ENCODE measurements around the gene FDPS.

Gene FDPS

GRCh38 chr1:155352631-155353030 lies 44.0 kb downstream of the FDPS start:
- no peak overlapping the region for H3K4me3 ChIP-seq (ENCODE audit: low read depth, low read length)
- no peak for DNase-seq (ENCODE audit: low read depth)
- TF ChIP-seq, protein P1, sequence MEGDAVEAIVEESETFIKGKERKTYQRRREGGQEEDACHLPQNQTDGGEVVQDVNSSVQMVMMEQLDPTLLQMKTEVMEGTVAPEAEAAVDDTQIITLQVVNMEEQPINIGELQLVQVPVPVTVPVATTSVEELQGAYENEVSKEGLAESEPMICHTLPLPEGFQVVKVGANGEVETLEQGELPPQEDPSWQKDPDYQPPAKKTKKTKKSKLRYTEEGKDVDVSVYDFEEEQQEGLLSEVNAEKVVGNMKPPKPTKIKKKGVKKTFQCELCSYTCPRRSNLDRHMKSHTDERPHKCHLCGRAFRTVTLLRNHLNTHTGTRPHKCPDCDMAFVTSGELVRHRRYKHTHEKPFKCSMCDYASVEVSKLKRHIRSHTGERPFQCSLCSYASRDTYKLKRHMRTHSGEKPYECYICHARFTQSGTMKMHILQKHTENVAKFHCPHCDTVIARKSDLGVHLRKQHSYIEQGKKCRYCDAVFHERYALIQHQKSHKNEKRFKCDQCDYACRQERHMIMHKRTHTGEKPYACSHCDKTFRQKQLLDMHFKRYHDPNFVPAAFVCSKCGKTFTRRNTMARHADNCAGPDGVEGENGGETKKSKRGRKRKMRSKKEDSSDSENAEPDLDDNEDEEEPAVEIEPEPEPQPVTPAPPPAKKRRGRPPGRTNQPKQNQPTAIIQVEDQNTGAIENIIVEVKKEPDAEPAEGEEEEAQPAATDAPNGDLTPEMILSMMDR (IDR thresholded peaks at IDR 0.05; ENCODE audit: insufficient read depth, low read depth, low read length, missing control alignments) = no peak

DNA sequence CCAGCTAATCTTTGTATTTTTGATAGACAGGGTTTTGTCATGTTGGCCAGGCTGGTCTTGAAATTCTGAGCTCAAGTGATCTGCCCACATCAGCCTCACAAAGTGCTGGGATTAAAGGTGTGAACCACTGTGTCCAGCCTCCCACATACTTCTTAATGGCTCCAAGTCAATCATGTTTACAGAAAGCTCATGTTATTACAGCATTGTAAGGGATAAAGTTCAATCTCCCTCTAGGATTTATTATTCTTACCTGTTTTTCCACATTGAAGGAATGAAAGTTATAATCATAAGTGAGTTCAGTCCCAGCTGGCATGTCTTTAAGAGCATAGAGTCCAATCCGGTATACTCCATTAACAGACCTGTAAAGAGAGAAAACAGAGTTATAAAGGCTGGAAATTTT lies 51.4 kb downstream of the FDPS start:
- TF ChIP-seq, protein P1 (IDR thresholded peaks at IDR 0.05; ENCODE audit: insufficient read depth, low read depth, low read length, missing control alignments) = no peak
- no peak for DNase-seq (ENCODE audit: low read depth)
- H3K4me3 ChIP-seq (ENCODE audit: low read depth, low read length) = no peak overlapping the region
